H9 (cell line): Measurements from ENCODE around the gene PPP3CA. TPM values are rescaled to one million over a fixed set of nuclear protein-coding genes. Genes with fewer than 3 reads are reported as not detected.

Source experiments
- DNase-seq: peaks from one replicate; pipeline ENCODE4 v3.0.0-alpha.2; 2017
- H2AFZ ChIP-seq: one replicate; pipeline ENCODE4 v1.6.1; 2013; ENCODE audit warnings: mild to moderate bottlenecking, low read length, control low read depth, moderate library complexity
- H2AK5ac ChIP-seq: 2 replicates; pipeline ENCODE4 v1.6.1; 2013; ENCODE audit warnings: low read length, control low read depth, mixed read lengths; ENCODE audit not compliant: insufficient read length
- H2BK120ac ChIP-seq: one replicate; pipeline ENCODE4 v1.6.1; 2013; ENCODE audit warnings: low read depth, mild to moderate bottlenecking, low read length, control low read depth, inconsistent platforms; ENCODE audit not compliant: poor library complexity, severe bottlenecking
- H2BK12ac ChIP-seq: 2 replicates; pipeline ENCODE4 v1.6.1; 2013; ENCODE audit warnings: low read length, control low read depth, mixed read lengths, low read depth; ENCODE audit not compliant: insufficient read length
- H2BK15ac ChIP-seq: 2 replicates; pipeline ENCODE4 v1.6.1; 2013; ENCODE audit warnings: low read depth, low read length, control low read depth
- H2BK20ac ChIP-seq: one replicate; pipeline ENCODE4 v1.6.1; 2013; ENCODE audit warnings: low read depth, mild to moderate bottlenecking, low read length, control low read depth, inconsistent platforms; ENCODE audit not compliant: poor library complexity, severe bottlenecking
- H2BK5ac ChIP-seq: 2 replicates; pipeline ENCODE4 v1.6.1; 2013; ENCODE audit warnings: low read length, control low read depth, mixed read lengths; ENCODE audit not compliant: insufficient read length
- H3K14ac ChIP-seq: 2 replicates; pipeline ENCODE4 v1.6.1; 2013; ENCODE audit warnings: low read length, control low read depth; ENCODE audit not compliant: insufficient read depth
- H3K18ac ChIP-seq: 2 replicates; pipeline ENCODE4 v1.6.1; 2013; ENCODE audit warnings: low read depth, mild to moderate bottlenecking, mixed read lengths, low read length, control low read depth; ENCODE audit not compliant: insufficient read length
- H3K23ac ChIP-seq: 2 replicates; pipeline ENCODE4 v1.6.1; 2013; ENCODE audit warnings: low read length, control low read depth, mixed read lengths, low read depth; ENCODE audit not compliant: insufficient read length
- H3K23me2 ChIP-seq: 2 replicates; pipeline ENCODE4 v1.6.1; 2013; ENCODE audit warnings: low read depth, mild to moderate bottlenecking, mixed read lengths, low read length, control low read depth; ENCODE audit not compliant: insufficient read length, poor library complexity, severe bottlenecking
- H3K27ac ChIP-seq: 2 replicates; pipeline ENCODE4 v1.5.1; 2013; ENCODE audit warnings: low read length, control low read depth, mixed read lengths, low read depth; ENCODE audit not compliant: insufficient read length
- H3K27me3 ChIP-seq: 2 replicates; pipeline ENCODE4 v1.6.1; 2013; ENCODE audit warnings: low read length, control low read depth, inconsistent platforms; ENCODE audit not compliant: insufficient read depth
- H3K4ac ChIP-seq: 2 replicates; pipeline ENCODE4 v1.6.1; 2013; ENCODE audit warnings: low read depth, mild to moderate bottlenecking, control low read depth, inconsistent platforms, low read length, moderate library complexity
- H3K4me1 ChIP-seq: 2 replicates; pipeline ENCODE4 v1.6.1; 2013; ENCODE audit warnings: low read length, control low read depth, inconsistent platforms; ENCODE audit not compliant: insufficient read depth
- H3K4me2 ChIP-seq: 2 replicates; pipeline ENCODE4 v1.6.1; 2013; ENCODE audit warnings: low read length, control low read depth, mixed read lengths; ENCODE audit not compliant: insufficient read length, insufficient read depth
- H3K56ac ChIP-seq: 2 replicates; pipeline ENCODE4 v1.6.1; 2013; ENCODE audit warnings: low read depth, mild to moderate bottlenecking, mixed read lengths, low read length, control low read depth; ENCODE audit not compliant: insufficient read length
- H3K79me1 ChIP-seq: 2 replicates; pipeline ENCODE4 v1.6.1; 2013; ENCODE audit warnings: low read depth, mild to moderate bottlenecking, moderate library complexity, low read length, control low read depth, inconsistent platforms; ENCODE audit not compliant: insufficient read depth, poor library complexity, severe bottlenecking
- H3K79me2 ChIP-seq: 2 replicates; pipeline ENCODE4 v1.6.1; 2013; ENCODE audit warnings: low read length, control low read depth, inconsistent platforms; ENCODE audit not compliant: insufficient read depth
- H3K9ac ChIP-seq: 2 replicates; pipeline ENCODE4 v1.6.1; 2013; ENCODE audit warnings: low read length, control low read depth, mixed read lengths; ENCODE audit not compliant: insufficient read length; ENCODE audit errors: extremely low read depth
- H3K9me3 ChIP-seq: one replicate; pipeline ENCODE4 v1.6.1; 2013; ENCODE audit warnings: low read depth, low read length, inconsistent platforms; ENCODE audit not compliant: control insufficient read depth
- H3T11ph ChIP-seq: one replicate; pipeline ENCODE4 v1.6.1; 2013; ENCODE audit warnings: mild to moderate bottlenecking, low read length, control low read depth, inconsistent platforms
- H4K20me1 ChIP-seq: one replicate; pipeline ENCODE4 v1.6.1; 2013; ENCODE audit not compliant: control insufficient read depth, insufficient read length, insufficient read depth
- H4K5ac ChIP-seq: 2 replicates; pipeline ENCODE4 v1.6.1; 2013; ENCODE audit warnings: low read depth, mild to moderate bottlenecking, mixed read lengths, low read length, control low read depth; ENCODE audit not compliant: insufficient read length
- H4K8ac ChIP-seq: replicated peaks from 2 replicates; pipeline ENCODE4 v1.6.1; 2013; ENCODE audit warnings: low read length, control low read depth, mixed read lengths, low read depth; ENCODE audit not compliant: insufficient read length
- H4K91ac ChIP-seq: 2 replicates; pipeline ENCODE4 v1.6.1; 2013; ENCODE audit warnings: low read depth, mild to moderate bottlenecking, moderate library complexity, mixed read lengths, low read length, control low read depth; ENCODE audit not compliant: insufficient read length
- H3K27ac Mint-ChIP-seq, 3 experiments: 2 replicates in 2 of 3; 3 replicates in 1 of 3; pipeline ENCODE4 v1.8.0; 2020 to 2021; ENCODE audit warnings: mixed read lengths in 3 of 3, mild to moderate bottlenecking in 1 of 3, moderate library complexity in 1 of 3
- H3K27me3 Mint-ChIP-seq: 2 replicates; pipeline ENCODE4 v1.8.0; 2021; ENCODE audit warnings: low read depth, mild to moderate bottlenecking, moderate library complexity, mixed read lengths
- H3K36me3 Mint-ChIP-seq, 3 experiments: 2 replicates in 2 of 3; 3 replicates in 1 of 3; pipeline ENCODE4 v1.8.0; 2020 to 2021; ENCODE audit warnings: low read depth in 3 of 3, mixed read lengths in 3 of 3; ENCODE audit not compliant: insufficient read depth in 1 of 3
- H3K4me1 Mint-ChIP-seq, 2 experiments: 2 replicates each; pipeline ENCODE4 v1.8.0; 2020; ENCODE audit warnings: mixed read lengths in 2 of 2
- H3K4me3 Mint-ChIP-seq, 2 experiments: 2 replicates in 1 of 2; 3 replicates in 1 of 2; pipeline ENCODE4 v1.8.0; 2020 to 2021; ENCODE audit warnings: mild to moderate bottlenecking in 2 of 2, mixed read lengths in 2 of 2, moderate library complexity in 1 of 2
- H3K9me3 Mint-ChIP-seq, 2 experiments: 2 replicates in 1 of 2; 3 replicates in 1 of 2; pipeline ENCODE4 v1.8.0; 2020; ENCODE audit warnings: mild to moderate bottlenecking in 2 of 2, mixed read lengths in 2 of 2, moderate library complexity in 1 of 2
- total RNA-seq: library from RNA; stranded (reverse); gene quantifications from 2 replicates; pipeline ENCODE4 v1.2.1, GENCODE V29; 2021
- TF ChIP-seq, protein P1 (sequence below): fragments of 200-600 bp; sonication (generic); conservative IDR thresholded peaks from 3 replicates; pipeline ENCODE4 v1.8.0; 2021; ENCODE audit warnings: antibody characterized with exemption, mild to moderate bottlenecking

The PPP3CA gene
- total RNA-seq, 1 experiment from 2014 or later = 16.8 TPM

DNA sequence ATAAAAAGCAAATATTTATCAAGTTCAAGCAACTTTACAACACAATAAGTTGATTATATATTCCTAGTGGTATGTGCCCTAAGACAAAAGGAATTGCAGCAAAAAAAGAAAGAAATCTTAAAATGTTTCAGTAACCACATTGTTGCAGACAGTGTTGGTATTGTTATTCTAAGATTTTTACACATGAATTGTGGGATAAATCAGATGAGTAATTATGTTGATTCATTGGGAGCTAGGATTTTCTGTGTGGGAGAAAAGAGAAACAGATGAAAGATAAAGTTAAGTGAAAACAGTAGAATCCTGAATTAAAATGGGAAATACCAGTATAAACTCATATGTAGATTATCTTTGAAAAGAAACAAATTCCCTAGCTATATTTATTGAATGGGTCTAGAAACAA lies 362.4 kb downstream of the PPP3CA start:
- H3K79me2 ChIP-seq = no peaks in the 10 kb centered on the region
- H4K91ac ChIP-seq = no peak overlapping the region
- H3K9ac ChIP-seq = no peak overlapping the region
- H3K4me2 ChIP-seq = no peak overlapping the region
- Mint-ChIP-seq H3K4me1 (peaks cover 36 to 44% of the 10 kb centered on the region in 2 experiments), H3K36me3 (no peaks in the 10 kb centered on the region; a peak in 1 of 7 replicates), H3K27me3 (no peaks in the 10 kb centered on the region), H3K4me3 (no peak overlapping the region), H3K9me3 (no peaks in the 10 kb centered on the region), H3K27ac (peak overlapping the region in 2 of 3 experiments; percentile 52 to 74; a peak in 3 of 7 replicates)
- H3K4me1 ChIP-seq = peaks cover 2% of the 10 kb centered on the region
- no peak overlapping the region for H3K27ac ChIP-seq
- no peak for DNase-seq
- no peak overlapping the region for H2AK5ac ChIP-seq
- H3K56ac ChIP-seq = no peak overlapping the region
- no peak overlapping the region for H2BK12ac ChIP-seq
- TF ChIP-seq, protein P1, sequence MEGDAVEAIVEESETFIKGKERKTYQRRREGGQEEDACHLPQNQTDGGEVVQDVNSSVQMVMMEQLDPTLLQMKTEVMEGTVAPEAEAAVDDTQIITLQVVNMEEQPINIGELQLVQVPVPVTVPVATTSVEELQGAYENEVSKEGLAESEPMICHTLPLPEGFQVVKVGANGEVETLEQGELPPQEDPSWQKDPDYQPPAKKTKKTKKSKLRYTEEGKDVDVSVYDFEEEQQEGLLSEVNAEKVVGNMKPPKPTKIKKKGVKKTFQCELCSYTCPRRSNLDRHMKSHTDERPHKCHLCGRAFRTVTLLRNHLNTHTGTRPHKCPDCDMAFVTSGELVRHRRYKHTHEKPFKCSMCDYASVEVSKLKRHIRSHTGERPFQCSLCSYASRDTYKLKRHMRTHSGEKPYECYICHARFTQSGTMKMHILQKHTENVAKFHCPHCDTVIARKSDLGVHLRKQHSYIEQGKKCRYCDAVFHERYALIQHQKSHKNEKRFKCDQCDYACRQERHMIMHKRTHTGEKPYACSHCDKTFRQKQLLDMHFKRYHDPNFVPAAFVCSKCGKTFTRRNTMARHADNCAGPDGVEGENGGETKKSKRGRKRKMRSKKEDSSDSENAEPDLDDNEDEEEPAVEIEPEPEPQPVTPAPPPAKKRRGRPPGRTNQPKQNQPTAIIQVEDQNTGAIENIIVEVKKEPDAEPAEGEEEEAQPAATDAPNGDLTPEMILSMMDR = no peak
- H4K5ac ChIP-seq = no peak overlapping the region
- no peaks in the 10 kb centered on the region for H3K9me3 ChIP-seq
- H3K23me2 ChIP-seq = no peaks in the 10 kb centered on the region
- no peak overlapping the region for H2BK5ac ChIP-seq
- no peaks in the 10 kb centered on the region for H4K20me1 ChIP-seq
- no peak overlapping the region for H3T11ph ChIP-seq
- no peak overlapping the region for H3K23ac ChIP-seq
- H2BK20ac ChIP-seq = no peak overlapping the region
- H3K4ac ChIP-seq = no peak overlapping the region
- no peak overlapping the region for H3K18ac ChIP-seq
- H2BK120ac ChIP-seq = no peak overlapping the region
- H2BK15ac ChIP-seq = no peak overlapping the region
- H3K27me3 ChIP-seq = no peaks in the 10 kb centered on the region
- H2AFZ ChIP-seq = no peak overlapping the region
- H3K79me1 ChIP-seq = no peaks in the 10 kb centered on the region
- H4K8ac ChIP-seq = no peak overlapping the region
- H3K14ac ChIP-seq = no peak overlapping the region
